Heart right ventricle (tissue), 16 donors: ENCODE results near the gene GRID1. TPM values are rescaled to one million over a fixed set of nuclear protein-coding genes. Genes with fewer than 3 reads are reported as not detected.

Source experiments
- ATAC-seq, 8 donors: fragments of 200-7000 bp; cut with Tn5 transposase; one replicate each; pipeline ENCODE4 v1.9.1; 2020; ENCODE audit warnings: mild to moderate bottlenecking in 8 of 8, moderate library complexity in 8 of 8, moderate number of reproducible peaks in 1 of 8
- DNase-seq, 2 donors: peaks; one replicate each; pipeline ENCODE4 v3.0.0-alpha.2; 2020
- H3K27ac ChIP-seq, 10 donors: fragments of 200-600 bp; sonication (generic) in 2 of 10; one replicate each; pipeline versions ENCODE4 v1.5.0 to v1.8.0; 2020 to 2022; ENCODE audit warnings: mild to moderate bottlenecking in 3 of 10
- H3K27me3 ChIP-seq, 7 donors: fragments of 200-600 bp; one replicate each; pipeline ENCODE4 v1.8.0; 2021 to 2022; ENCODE audit warnings: mild to moderate bottlenecking in 2 of 7
- H3K36me3 ChIP-seq, 9 donors: fragments of 200-600 bp; sonication (generic) in 1 of 9; one replicate each; pipeline versions ENCODE4 v1.5.0 to v1.8.0; 2020 to 2022; ENCODE audit warnings: mild to moderate bottlenecking in 2 of 9
- H3K4me1 ChIP-seq, 9 donors: fragments of 200-600 bp; sonication (generic) in 1 of 9; one replicate each; pipeline versions ENCODE4 v1.5.0 to v1.8.0; 2020 to 2022; ENCODE audit warnings: mild to moderate bottlenecking in 4 of 9
- H3K4me3 ChIP-seq, 10 donors: fragments of 200-600 bp; sonication (generic) in 2 of 10; one replicate each; pipeline versions ENCODE4 v1.5.0 to v1.8.0; 2020 to 2022; ENCODE audit warnings: mild to moderate bottlenecking in 7 of 10, moderate library complexity in 2 of 10
- H3K9me3 ChIP-seq, 11 donors: fragments of 200-600 bp in 10 of 11; sonication (generic) in 2 of 11; one replicate each; pipeline versions ENCODE4 v1.5.0 to v1.8.0; 2013 to 2022; ENCODE audit warnings: mild to moderate bottlenecking in 2 of 11, control low read depth in 1 of 11, moderate library complexity in 1 of 11
- WGBS, 2 donors: extraction: QIAGEN DNeasy Blood & Tissue Kit; methylation state at CpG; one replicate each; pipeline ENCODE4 v1.1.7; 2013; ENCODE audit warnings: inconsistent platforms in 1 of 2; 5-methylcytosine and 5-hydroxymethylcytosine counted together
- intact Hi-C, 10 donors: fragments of 100-400 bp; cut with DNase I; formaldehyde crosslinking; loops; one replicate each; pipeline versions ENCODE4 v1.11.1 to v1.14.2; 2022
- polyA plus RNA-seq, 2 donors: library from polyadenylated mRNA; stranded (reverse); fragments of 200-250 nt; gene quantifications; one replicate each; pipeline ENCODE4 v1.2.3, GENCODE V29; 2013
- total RNA-seq, 10 donors: library from RNA; stranded (reverse); fragmentation: NEBNext Ultra II Directional in 3 of 10; extraction: Animal tissue kit (Norgen Biotek cat#: 25700) in 3 of 10; gene quantifications; one replicate each; pipeline versions ENCODE4 v1.2.1 to v1.2.4, GENCODE V29; 2021 to 2023
- TF ChIP-seq, protein P1 (sequence below), 9 donors: fragments of 200-600 bp; sonication (generic) in 2 of 9; IDR thresholded peaks; one replicate each; pipeline versions ENCODE4 v1.5.0 to v1.8.0; 2021 to 2022; ENCODE audit warnings: antibody characterized with exemption in 9 of 9, mild to moderate bottlenecking in 5 of 9, moderate library complexity in 1 of 9
- donor health status: Arrhythmogenic right ventricular cardiomyopathy.
- donor health status: ischemic (EF 13 %, LVEDD 7.1; RV severe dilation, severe dysfunction).
- donor health status: healthy with polysubstance abuse.
- donor health status: DM: no; HTN: yes; CAD: no.
- donor health status: DM: no; HTN: no; CAD: no.
- donor health status: ischemic (EF 25% LVEDD 6.9; RV normal size, moderate dysfunction).
- donor health status: ischemic (EF 25% LVEDD 5.7; RV mildly dilated, moderate dysfunction).
- donor health status: healthy.
- donor health status: DM: yes; HTN: yes; CAD: no.
- donor health status: Ischemic cardiomyopathy.
- donor health status: ischemic (EF 35%, LVEDD 5.7; RV mildly dilated, moderate dysfunction).
- donor health status: nonischemic (EF 11% LVEDD 7.7; RV severe dilation, severe dysfunction).
- donor health status: DM: yes; HTN: yes; CAD: no.
- donor health status: PGD.
- donor health status: ischemic (EF 29% LVEDD 5.4; RV normal size, mild dysfunction).
- donor health status: nonischemic (EF 23%, LVEDD 6.1; RV moderate dilation, normal function).

The GRID1 gene
- total and polyA plus RNA-seq, 12 donors: 0.44 to 3.4 (median 1.5) TPM

DNA sequence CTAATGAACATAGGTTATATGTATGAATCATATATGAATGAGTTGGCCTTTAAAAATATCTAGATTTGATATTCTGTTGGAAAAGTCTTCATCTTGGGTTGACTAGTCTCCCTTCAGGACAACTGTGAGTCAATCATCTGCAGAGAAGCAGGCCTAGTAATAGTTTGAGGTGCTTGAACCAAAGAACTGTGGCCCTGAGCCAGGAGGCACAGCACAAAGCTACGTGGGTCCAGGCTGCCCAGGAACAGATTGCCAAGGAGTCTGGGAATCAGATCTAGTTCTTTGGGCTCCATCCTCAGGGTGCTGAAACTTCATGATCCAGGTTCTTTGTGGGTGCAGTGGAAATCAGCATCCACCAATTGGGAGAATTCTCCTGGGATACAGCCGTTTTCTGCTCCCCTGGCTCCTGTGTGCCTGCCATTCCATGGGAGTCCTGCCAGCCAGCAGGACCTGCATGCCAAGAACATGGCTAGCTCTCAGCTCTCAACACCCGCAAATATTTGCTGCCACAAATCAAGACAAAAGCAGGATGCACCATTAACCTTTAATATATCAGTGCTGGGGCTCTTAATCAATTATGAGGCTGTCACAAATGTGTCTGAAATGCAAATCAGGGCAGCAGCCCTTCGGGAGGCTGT is 709.0 kb downstream of the GRID1 start:
- Histone ChIP-seq H3K36me3 (no peaks in the 10 kb centered on the region), H3K27ac (no peak overlapping the region), H3K27me3 (no peaks in the 10 kb centered on the region), H3K4me3 (no peak overlapping the region), H3K4me1 (peaks cover 0 to 11% (median 0%) of the 10 kb centered on the region in 9 donors), H3K9me3 (no peaks in the 10 kb centered on the region)
- intact Hi-C loops: no loop called here
- DNase-seq (peak in 1 of 2 donors; percentile 23), ATAC-seq (peak in 1 of 8 donors; percentile 40)
- TF ChIP-seq, protein P1, sequence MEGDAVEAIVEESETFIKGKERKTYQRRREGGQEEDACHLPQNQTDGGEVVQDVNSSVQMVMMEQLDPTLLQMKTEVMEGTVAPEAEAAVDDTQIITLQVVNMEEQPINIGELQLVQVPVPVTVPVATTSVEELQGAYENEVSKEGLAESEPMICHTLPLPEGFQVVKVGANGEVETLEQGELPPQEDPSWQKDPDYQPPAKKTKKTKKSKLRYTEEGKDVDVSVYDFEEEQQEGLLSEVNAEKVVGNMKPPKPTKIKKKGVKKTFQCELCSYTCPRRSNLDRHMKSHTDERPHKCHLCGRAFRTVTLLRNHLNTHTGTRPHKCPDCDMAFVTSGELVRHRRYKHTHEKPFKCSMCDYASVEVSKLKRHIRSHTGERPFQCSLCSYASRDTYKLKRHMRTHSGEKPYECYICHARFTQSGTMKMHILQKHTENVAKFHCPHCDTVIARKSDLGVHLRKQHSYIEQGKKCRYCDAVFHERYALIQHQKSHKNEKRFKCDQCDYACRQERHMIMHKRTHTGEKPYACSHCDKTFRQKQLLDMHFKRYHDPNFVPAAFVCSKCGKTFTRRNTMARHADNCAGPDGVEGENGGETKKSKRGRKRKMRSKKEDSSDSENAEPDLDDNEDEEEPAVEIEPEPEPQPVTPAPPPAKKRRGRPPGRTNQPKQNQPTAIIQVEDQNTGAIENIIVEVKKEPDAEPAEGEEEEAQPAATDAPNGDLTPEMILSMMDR (IDR thresholded peaks at IDR 0.05): no peak
- WGBS, 2 donors: 22 to 39% methylated on average over 4 of the region's 4 CpGs

DNA sequence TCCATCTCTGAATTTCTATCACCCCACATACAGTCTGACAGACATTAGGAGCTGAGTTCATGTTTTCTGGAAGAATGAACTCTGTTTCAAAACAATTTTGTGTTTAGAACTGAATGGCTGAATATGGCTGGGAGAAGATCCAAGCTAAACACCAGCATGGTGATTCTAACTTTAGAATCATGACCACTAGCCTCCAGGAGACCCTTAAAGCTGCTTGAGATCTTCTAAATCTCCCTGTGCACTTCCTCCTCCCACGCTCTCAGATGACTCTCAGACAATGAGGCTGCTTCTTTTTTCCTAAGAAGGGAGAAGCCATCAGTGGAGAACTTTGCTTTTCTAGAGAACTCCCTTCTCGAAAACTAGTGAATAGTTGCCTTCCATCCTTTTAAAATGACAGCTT is 711.2 kb downstream of the GRID1 start:
- TF ChIP-seq, protein P1 (IDR thresholded peaks at IDR 0.05): no peak
- whole genome bisulfite sequencing, 2 donors: 26 to 62% methylated on average over 2 of the region's 2 CpGs
- DNase-seq: peak in 1 of 2 donors; percentile 9
- intact Hi-C loops: no loop called here
- Histone ChIP-seq H3K27me3 (no peaks in the 10 kb centered on the region), H3K9me3 (no peaks in the 10 kb centered on the region), H3K27ac (peak overlapping the region in 3 of 10 donors; percentile 19 to 39 (median 26)), H3K4me3 (no peak overlapping the region), H3K36me3 (no peaks in the 10 kb centered on the region), H3K4me1 (peaks cover 0 to 11% (median 0%) of the 10 kb centered on the region in 9 donors)
- peak in 6 of 8 donors; percentile 14 to 71 (median 42) for ATAC-seq

DNA sequence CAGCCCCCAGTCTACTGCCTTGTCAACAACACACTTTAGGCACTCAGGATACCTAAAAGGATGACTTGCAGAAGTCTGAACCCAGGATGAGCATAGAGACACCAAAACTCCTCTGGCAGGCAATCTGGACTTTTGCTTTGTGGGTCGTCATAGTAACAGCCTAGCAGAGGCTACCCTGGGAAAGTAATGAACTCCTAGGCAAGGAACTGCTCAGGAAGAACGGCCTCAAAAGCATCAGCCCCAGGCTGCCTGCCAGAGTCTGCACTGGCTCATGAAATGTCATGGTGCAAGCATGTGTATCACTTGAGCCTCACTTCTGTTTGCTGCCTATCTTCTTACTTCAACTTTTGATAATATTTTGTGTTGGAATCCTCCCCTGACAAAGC is 715.1 kb downstream of the GRID1 start:
- ATAC-seq (peak in 4 of 8 donors; percentile 48 to 68 (median 58)), DNase-seq (peak; percentile 16 to 27)
- H3K4me1 ChIP-seq: no peaks in the 10 kb centered on the region

DNA sequence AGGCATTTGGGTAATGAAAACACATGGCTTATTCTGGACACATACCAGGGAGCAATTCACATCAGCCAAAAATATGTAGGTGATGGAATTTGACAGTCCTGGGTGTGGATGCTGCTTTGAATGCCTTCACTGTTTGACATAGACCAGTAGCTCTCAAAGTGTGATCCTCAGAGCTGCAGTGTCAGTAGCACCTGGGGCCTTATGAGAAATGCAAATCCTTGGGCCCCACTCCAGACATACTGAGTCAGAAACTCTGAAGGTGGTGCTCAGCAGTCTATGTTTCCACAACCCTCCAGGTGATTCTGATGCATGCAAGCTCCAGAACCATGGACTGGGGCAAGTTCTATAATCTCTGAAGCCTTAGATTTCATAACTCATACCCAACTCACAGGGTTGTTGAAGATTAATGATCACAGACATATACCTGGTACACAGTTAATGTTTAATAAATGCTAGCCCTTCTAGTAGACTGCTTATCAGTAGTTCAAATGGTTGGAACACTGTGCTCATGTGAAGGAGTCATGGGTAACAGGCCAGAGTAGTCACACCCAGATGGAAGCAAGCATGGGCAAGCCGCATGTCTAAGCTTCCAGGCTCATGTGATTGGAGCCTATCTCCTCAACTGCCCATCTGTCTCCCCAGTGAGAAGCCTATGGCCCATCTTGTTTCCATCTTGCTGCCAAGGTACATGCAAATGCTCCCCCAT is 715.7 kb downstream of the GRID1 start:
- no peaks in the 10 kb centered on the region for H3K9me3 ChIP-seq
- H3K27me3 ChIP-seq: no peaks in the 10 kb centered on the region
- intact Hi-C loops: no loop called here
- 89 to 95% methylated on average over 1 of the region's 1 CpG for WGBS, 2 donors
- DNase-seq (no peak), ATAC-seq (no peak)
- TF ChIP-seq, protein P1 (IDR thresholded peaks at IDR 0.05): no peak
- no peak overlapping the region for H3K4me3 ChIP-seq
- H3K36me3 ChIP-seq: no peaks in the 10 kb centered on the region
- H3K4me1 ChIP-seq: no peaks in the 10 kb centered on the region
- H3K27ac ChIP-seq: no peak overlapping the region

More for the DNA sequence above, 715.1 kb downstream of the GRID1 start:
- no peak overlapping the region for H3K4me3 ChIP-seq
- H3K9me3 ChIP-seq: no peaks in the 10 kb centered on the region
- intact Hi-C loops: no loop called here
- no peaks in the 10 kb centered on the region for H3K27me3 ChIP-seq
- no peak overlapping the region for H3K27ac ChIP-seq
- no peaks in the 10 kb centered on the region for H3K36me3 ChIP-seq
- 47 to 54% methylated on average over 2 of the region's 2 CpGs for WGBS, 2 donors
- TF ChIP-seq, protein P1 (IDR thresholded peaks at IDR 0.05): no peak
